H1 (cell line): ENCODE measurements around the gene KCNK4. TPM values are rescaled to one million over a fixed set of nuclear protein-coding genes. Genes with fewer than 3 reads are reported as not detected.

Experiments used
- CTCF ChIA-PET: fragments of 300-600 bp; sonication (Branson Sonifier 250); formaldehyde crosslinking; loops from one replicate; lab custom pipeline; 2021; ENCODE audit not compliant: partially characterized antibody; lab: Charles Lee
- POLR2A ChIA-PET: fragments of 300-600 bp; sonication (Branson Sonifier 250); formaldehyde crosslinking; loops from one replicate; lab custom pipeline; 2021; ENCODE audit warnings: inconsistent platforms; ENCODE audit not compliant: partially characterized antibody; lab: Charles Lee
- DNase-seq, 2 experiments: peaks; one replicate each; pipeline versions ENCODE4 v3.0.0 to v3.0.0-alpha.2; 2010 to 2022; ENCODE audit warnings: low spot score in 2 of 2, low read depth in 1 of 2, mixed read lengths in 1 of 2
- FAIRE-seq: peaks from 2 replicates; lab custom pipeline; 2011; peaks lifted over from hg19 to GRCh38; lab: Jason Lieb, UNC
- H2AFZ ChIP-seq: 2 replicates; pipeline ENCODE4 v1.8.1; 2012; ENCODE audit warnings: low read length, inconsistent platforms
- H2AK5ac ChIP-seq: 2 replicates; pipeline ENCODE4 v1.6.1; 2013; ENCODE audit warnings: low read depth, low read length
- H2BK120ac ChIP-seq: replicated peaks from 2 replicates; pipeline ENCODE3; 2013; ENCODE audit warnings: low read depth, low read length, inconsistent platforms
- H2BK12ac ChIP-seq: 2 replicates; pipeline ENCODE4 v1.6.1; 2013; ENCODE audit warnings: low read depth, low read length
- H2BK15ac ChIP-seq: 2 replicates; pipeline ENCODE4 v1.6.1; 2013; ENCODE audit warnings: low read length
- H2BK20ac ChIP-seq: 2 replicates; pipeline ENCODE4 v1.6.1; 2013; ENCODE audit warnings: low read length
- H2BK5ac ChIP-seq: 2 replicates; pipeline ENCODE4 v1.6.1; 2013; ENCODE audit warnings: low read depth, low read length
- H3K14ac ChIP-seq: 2 replicates; pipeline ENCODE4 v1.6.1; 2013; ENCODE audit warnings: inconsistent platforms; ENCODE audit not compliant: insufficient read length
- H3K18ac ChIP-seq: 2 replicates; pipeline ENCODE4 v1.6.1; 2013; ENCODE audit warnings: low read length; ENCODE audit errors: extremely low read depth
- H3K23ac ChIP-seq: 2 replicates; pipeline ENCODE4 v1.6.1; 2013; ENCODE audit warnings: inconsistent platforms; ENCODE audit not compliant: insufficient read length
- H3K23me2 ChIP-seq: 2 replicates; pipeline ENCODE4 v1.6.1; 2013; ENCODE audit warnings: low read depth, low read length
- H3K27ac ChIP-seq: 2 replicates; pipeline ENCODE4 v1.6.1; 2011; ENCODE audit warnings: low read depth, low read length, inconsistent platforms
- H3K27me3 ChIP-seq, 4 experiments: replicated peaks in 1 of 4; 1 replicate in 1 of 4; 2 replicates in 3 of 4; pipeline versions ENCODE4 v1.6.1 to v1.8.1; 2011 to 2013; ENCODE audit warnings: low read length in 3 of 4, mild to moderate bottlenecking in 3 of 4, inconsistent platforms in 2 of 4, mixed read lengths in 2 of 4, moderate library complexity in 1 of 4; ENCODE audit not compliant: control insufficient read depth in 3 of 4, insufficient read depth in 3 of 4; ENCODE audit errors: extremely low read depth in 1 of 4
- H3K36me3 ChIP-seq, 4 experiments: 2 replicates each; pipeline versions ENCODE4 v1.6.1 to v1.8.1; 2011 to 2013; ENCODE audit warnings: mild to moderate bottlenecking in 4 of 4, low read length in 3 of 4, moderate library complexity in 2 of 4, control low read depth in 1 of 4, inconsistent platforms in 1 of 4; ENCODE audit not compliant: insufficient read depth in 4 of 4, control insufficient read depth in 2 of 4
- H3K4ac ChIP-seq: replicated peaks from 2 replicates; pipeline ENCODE3; 2013; ENCODE audit warnings: low read length, low read depth, mixed read lengths, inconsistent platforms; ENCODE audit not compliant: insufficient read length
- H3K4me1 ChIP-seq, 4 experiments: replicated peaks in 1 of 4; 1 replicate in 1 of 4; 2 replicates in 3 of 4; pipeline versions ENCODE4 v1.6.1 to v1.8.1; 2011 to 2013; ENCODE audit warnings: low read length in 3 of 4, inconsistent platforms in 2 of 4, mixed read lengths in 1 of 4; ENCODE audit not compliant: insufficient read depth in 4 of 4, control insufficient read depth in 3 of 4
- H3K4me2 ChIP-seq, 2 experiments: 2 replicates each; pipeline versions ENCODE4 v1.6.1 to v1.8.1; 2011 to 2013; ENCODE audit warnings: low read depth in 2 of 2, low read length in 2 of 2, control low read depth in 1 of 2, inconsistent platforms in 1 of 2, mild to moderate bottlenecking in 1 of 2; ENCODE audit not compliant: insufficient read depth in 1 of 2
- H3K4me3 ChIP-seq, 4 experiments: fragments of 200-600, 300-600 bp in 1 of 4; sonication (generic), shearing (Covaris generic), sonication (Bioruptor Twin) in 1 of 4; 2 replicates each; pipeline versions ENCODE4 v1.5.1 to v1.8.1; 2011 to 2016; ENCODE audit warnings: low read length in 4 of 4, low read depth in 3 of 4, control low read depth in 2 of 4, inconsistent platforms in 2 of 4, mild to moderate bottlenecking in 2 of 4, mixed read lengths in 1 of 4, moderate library complexity in 1 of 4; ENCODE audit not compliant: insufficient read depth in 2 of 4; ENCODE audit errors: extremely low read depth in 1 of 4
- H3K56ac ChIP-seq: replicated peaks from 2 replicates; pipeline ENCODE3; 2013; ENCODE audit warnings: low read depth, mild to moderate bottlenecking, mixed read lengths, low read length, inconsistent platforms; ENCODE audit not compliant: insufficient read length
- H3K79me1 ChIP-seq: 2 replicates; pipeline ENCODE4 v1.6.1; 2013; ENCODE audit warnings: low read depth, low read length, control low read depth
- H3K79me2 ChIP-seq, 2 experiments: 2 replicates each; pipeline versions ENCODE4 v1.6.1 to v1.8.1; 2012 to 2013; ENCODE audit warnings: low read length in 2 of 2, mild to moderate bottlenecking in 2 of 2, inconsistent platforms in 1 of 2; ENCODE audit not compliant: insufficient read depth in 2 of 2, control insufficient read depth in 1 of 2
- H3K9ac ChIP-seq, 4 experiments: replicated peaks in 1 of 4; 1 replicate in 1 of 4; 2 replicates in 3 of 4; pipeline versions ENCODE4 v1.6.1 to v1.8.1; 2011 to 2013; ENCODE audit warnings: low read depth in 3 of 4, low read length in 3 of 4, control low read depth in 2 of 4, mild to moderate bottlenecking in 2 of 4, moderate library complexity in 2 of 4, inconsistent platforms in 1 of 4; ENCODE audit errors: extremely low read depth in 1 of 4
- H3K9me3 ChIP-seq, 2 experiments: 2 replicates each; pipeline versions ENCODE4 v1.6.1 to v1.8.1; 2012 to 2013; ENCODE audit warnings: mild to moderate bottlenecking in 2 of 2, moderate library complexity in 2 of 2, control low read depth in 1 of 2, inconsistent platforms in 1 of 2, low read depth in 1 of 2, low read length in 1 of 2, mixed read lengths in 1 of 2; ENCODE audit not compliant: insufficient read depth in 2 of 2
- H4K20me1 ChIP-seq, 2 experiments: replicated peaks in 1 of 2; 2 replicates each; pipeline versions ENCODE3 to v1.8.1; 2011 to 2013; ENCODE audit warnings: inconsistent platforms in 2 of 2, low read length in 2 of 2, mild to moderate bottlenecking in 1 of 2; ENCODE audit not compliant: insufficient read depth in 2 of 2, control insufficient read depth in 1 of 2
- H4K5ac ChIP-seq: 2 replicates; pipeline ENCODE4 v1.6.1; 2013; ENCODE audit warnings: low read length, low read depth, mixed read lengths, inconsistent platforms; ENCODE audit not compliant: insufficient read length
- H4K8ac ChIP-seq: 2 replicates; pipeline ENCODE4 v1.8.0; 2013; ENCODE audit warnings: mild to moderate bottlenecking, moderate library complexity, low read length, inconsistent platforms; ENCODE audit not compliant: insufficient read depth; ENCODE audit errors: extremely low read depth
- H4K91ac ChIP-seq: replicated peaks from 2 replicates; pipeline ENCODE3; 2013; ENCODE audit warnings: low read length, mixed read lengths, inconsistent platforms; ENCODE audit not compliant: insufficient read length
- CREB1 ChIP-seq: IDR thresholded peaks from 2 replicates; pipeline ENCODE4 v1.6.1; 2012; ENCODE audit warnings: inconsistent platforms
- EP300 ChIP-seq, 2 experiments: IDR thresholded peaks; 1 replicate in 1 of 2; 2 replicates in 1 of 2; pipeline ENCODE4 v1.6.1; 2011 to 2012; ENCODE audit warnings: low read depth in 2 of 2, low read length in 2 of 2, mild to moderate bottlenecking in 2 of 2, borderline replicate concordance in 1 of 2, inconsistent platforms in 1 of 2, moderate library complexity in 1 of 2
- POLR2AphosphoS5 ChIP-seq: IDR thresholded peaks from 2 replicates; pipeline ENCODE4 v1.6.1; 2011; ENCODE audit warnings: low read depth, low read length
- SP4 ChIP-seq: IDR thresholded peaks from 2 replicates; pipeline ENCODE4 v1.6.1; 2012; ENCODE audit warnings: low read length, inconsistent platforms
- TAF7 ChIP-seq: optimal IDR thresholded peaks from 2 replicates; pipeline ENCODE3; 2011; ENCODE audit warnings: low read depth, mild to moderate bottlenecking, inconsistent platforms, low read length, moderate library complexity, borderline replicate concordance
- TBP ChIP-seq: IDR thresholded peaks from 2 replicates; pipeline ENCODE4 v1.6.1; 2011; ENCODE audit warnings: low read depth, low read length, improper control_type of control experiment
- TEAD4 ChIP-seq: IDR thresholded peaks from 2 replicates; pipeline ENCODE4 v1.6.1; 2012; ENCODE audit warnings: low read depth, low read length, inconsistent platforms, mixed read lengths
- WGBS, 2 experiments: shearing (Covaris generic) in 1 of 2; methylation state at CpG; one replicate each; pipeline versions ENCODE4 v1.1.6 to v1.1.7; 2013 to 2015; ENCODE audit warnings: low lambda C conversion rate in 2 of 2, mixed read lengths in 2 of 2, inconsistent platforms in 1 of 2, low coverage in 1 of 2, missing lambda C conversion rate in 1 of 2; ENCODE audit not compliant: insufficient replicate concordance in 2 of 2, insufficient coverage in 1 of 2, insufficient read length in 1 of 2; ENCODE audit errors: extremely low coverage in 1 of 2, missing lambda C conversion rate in 1 of 2; 5-methylcytosine and 5-hydroxymethylcytosine counted together
- polyA plus RNA-seq, 7 experiments: library from polyadenylated mRNA; depleted of rRNA in 3 of 7; stranded (reverse) in 5 of 7; unstranded in 2 of 7; fragments of >200 nt in 5 of 7; fragments of 200-250 nt in 2 of 7; gene quantifications; 1 replicate in 5 of 7; 2 replicates in 1 of 7; 4 replicates in 1 of 7; pipeline versions ENCODE4 v1.2.1 to v1.2.3, GENCODE V29; 2011 to 2013; ENCODE audit warnings: missing spikeins in 2 of 7, mixed read lengths in 2 of 7
- total RNA-seq: library from RNA; stranded (reverse); fragmentation: NEBNext Ultra II Directional; extraction: Animal tissue kit (Norgen Biotek cat#: 25700); gene quantifications from 2 replicates; pipeline ENCODE4 v1.2.1, GENCODE V29; 2021

Gene KCNK4
- total and polyA plus RNA-seq, 2 of the 8 experiments (the other 6 are each of a cell fraction or from before 2014, with no cell fraction given): 0.19 TPM; not detected in 1

DNA sequence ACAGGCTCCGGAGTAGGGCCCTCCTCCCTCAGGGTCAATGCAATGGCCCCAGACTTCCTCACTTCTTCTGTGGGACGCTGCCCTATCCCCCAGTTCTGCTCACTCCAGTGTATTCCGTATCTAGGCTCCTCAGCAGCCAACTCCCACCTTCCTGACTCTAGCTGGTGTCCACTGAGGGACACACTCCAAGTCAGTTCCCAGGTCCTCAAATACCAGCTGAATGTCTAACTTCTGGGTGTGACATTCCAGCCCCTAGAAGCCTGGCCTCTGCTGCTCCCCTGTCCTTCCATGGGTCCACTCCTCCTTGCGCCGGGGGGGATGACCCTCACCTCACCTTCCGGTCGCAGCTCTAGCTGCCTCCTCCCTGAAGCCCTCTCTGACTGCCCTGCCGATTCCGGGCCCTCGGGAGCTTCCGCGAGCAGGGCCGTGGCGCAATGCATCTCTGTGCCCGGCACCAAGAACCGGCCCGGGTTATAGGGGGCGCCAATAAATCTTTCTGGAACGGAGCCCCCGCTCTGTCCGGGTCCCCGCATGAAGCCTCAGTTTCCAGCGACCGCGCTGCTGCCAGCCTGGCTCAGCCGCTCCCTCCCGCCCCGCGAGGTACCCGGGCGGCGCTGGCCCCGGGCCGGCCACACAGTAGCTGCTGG lies 22.1 kb upstream of the KCNK4 start:
- H2BK5ac ChIP-seq: peak overlapping the region; percentile 81; the same call in 1 of the 2 replicates
- H2BK12ac ChIP-seq: no peak overlapping the region
- H2AK5ac ChIP-seq: no peak overlapping the region
- peak overlapping the region; percentile 52 for H3K18ac ChIP-seq
- H3K79me1 ChIP-seq: no peaks in the 10 kb centered on the region; the same call in 1 of the 2 replicates
- H4K20me1 ChIP-seq: peaks cover 2 to 5% of the 10 kb centered on the region in 2 experiments
- no peak for FAIRE-seq
- peaks cover 9 to 24% (median 15%) of the 10 kb centered on the region in 4 experiments for H3K36me3 ChIP-seq
- peak overlapping the region; percentile 41 to 88 (median 73); a peak in 6 of 7 replicates for H3K9ac ChIP-seq
- H3K23ac ChIP-seq: no peak overlapping the region
- H2BK120ac ChIP-seq: no peak overlapping the region
- H4K8ac ChIP-seq: peak overlapping the region; percentile 79
- peak overlapping the region; percentile 78 for H3K56ac ChIP-seq
- DNase-seq: peak in 1 of 2 experiments; percentile 76
- peak overlapping the region; percentile 20; the same call in 1 of the 2 replicates for H2BK15ac ChIP-seq
- WGBS, 2 experiments: 8% methylated on average over 16 of the region's 34 CpGs; no CpG with 5 or more reads in 1 of the 2 experiments
- CTCF ChIA-PET: interaction anchor here (0.9 to 13.7 kb wide), 12 partner anchors 13 to 84 kb away, joined by 3 to 168 read pairs (median 6); partner anchors contain the start of genes BAD, CATSPERZ, ESRRA and PLCB3
- no peaks in the 10 kb centered on the region for H3K27me3 ChIP-seq
- H4K5ac ChIP-seq: peak overlapping the region; percentile 90
- POLR2A ChIA-PET: interaction anchor here (0.7 to 11.9 kb wide), 20 partner anchors 12 to 1418 kb away, joined by 3 to 352 read pairs (median 6); partner anchors contain the start of genes BAD, ESRRA, FERMT3 and FKBP2
- no peak overlapping the region for H4K91ac ChIP-seq
- H3K14ac ChIP-seq: no peak overlapping the region
- H3K27ac ChIP-seq: peak overlapping the region; percentile 47; the same call in 1 of the 2 replicates
- peaks cover 4% of the 10 kb centered on the region for H3K23me2 ChIP-seq
- H3K4me3 ChIP-seq: peak overlapping the region; percentile 70 to 82 (median 80)
- 0 out of 4 replicates have a peak, but pooled peaks cover 0 to 4% of the 10 kb centered on the region in 2 experiments for H3K79me2 ChIP-seq
- no peaks in the 10 kb centered on the region for H3K9me3 ChIP-seq
- no peak overlapping the region for H2AFZ ChIP-seq
- peak overlapping the region; percentile 80 to 86 for H3K4me2 ChIP-seq
- peak overlapping the region; percentile 19 for H3K4ac ChIP-seq
- peaks cover 0 to 11% (median 5%) of the 10 kb centered on the region in 4 experiments; a peak in 5 of 7 replicates for H3K4me1 ChIP-seq
- no peak overlapping the region for H2BK20ac ChIP-seq
- no peak for TF ChIP-seq TAF7
- peak; percentile 14; the same call in 1 of the 2 replicates for TF ChIP-seq POLR2AphosphoS5
- peak; percentile 7; the same call in 1 of the 2 replicates for TF ChIP-seq SP4
- no peak for TF ChIP-seq EP300 (IDR thresholded peaks at IDR 0.05; ENCODE audit: borderline replicate concordance in 1 of 2, low read depth in 2 of 2, low read length in 2 of 2)
- no peak for TF ChIP-seq TBP
- peak; percentile 57; the same call in 1 of the 2 replicates for TF ChIP-seq TEAD4
- 0 out of 2 replicates have a peak, but pooled peaks have one; percentile 11 for TF ChIP-seq CREB1
